Activated CD8-positive, alpha-beta T cell treated with anti-CD3 and anti-CD28 coated beads, Interleukin-2, amount 10 ng/mL, durations not matched to agents 7 days and 5 days (primary cell): Measurements from ENCODE around the gene PNPLA3. TPM values are rescaled to one million over a fixed set of nuclear protein-coding genes. Genes with fewer than 3 reads are reported as not detected.

Source experiments
- ATAC-seq: fragments of 150-1000 bp; cut with Tn5 transposase; one replicate; pipeline ENCODE4 v1.10.0; 2021; ENCODE audit warnings: moderate library complexity
- CTCF ChIA-PET: fragments of 350-600 bp; sonication (Branson Sonifier 250); formaldehyde crosslinking; loops from one replicate; lab custom pipeline; 2021; ENCODE audit warnings: antibody characterized with exemption; lab: Charles Lee
- POLR2A ChIA-PET: fragments of 350-600 bp; sonication (Branson Sonifier 250); formaldehyde crosslinking; loops from one replicate; lab custom pipeline; 2021; ENCODE audit warnings: antibody characterized with exemption; lab: Charles Lee
- DNase-seq: peaks from one replicate; pipeline ENCODE4 v3.0.0-alpha.2; 2020
- H3K27ac Mint-ChIP-seq: one replicate; pipeline ENCODE4 v1.8.0; 2021; ENCODE audit warnings: mild to moderate bottlenecking, mixed read lengths
- H3K27me3 Mint-ChIP-seq: one replicate; pipeline ENCODE4 v1.8.0; 2021; ENCODE audit warnings: low read depth, mixed read lengths
- H3K36me3 Mint-ChIP-seq: one replicate; pipeline ENCODE4 v1.8.0; 2021; ENCODE audit warnings: low read depth, mixed read lengths
- H3K4me1 Mint-ChIP-seq: one replicate; pipeline ENCODE4 v1.8.0; 2021; ENCODE audit warnings: low read depth, mixed read lengths
- H3K4me3 Mint-ChIP-seq: one replicate; pipeline ENCODE4 v1.8.0; 2021; ENCODE audit warnings: mild to moderate bottlenecking, mixed read lengths
- H3K9me3 Mint-ChIP-seq: one replicate; pipeline ENCODE4 v1.8.0; 2022; ENCODE audit warnings: mixed read lengths; ENCODE audit not compliant: insufficient read depth
- total RNA-seq, 2 experiments: library from RNA; stranded (reverse); gene quantifications; one replicate each; pipeline ENCODE4 v1.2.3, GENCODE V29; 2021

Gene PNPLA3
- total RNA-seq, 2 experiments from 2014 or later = 0.13 TPM; not detected in 1

GRCh38 chr22:43955883-43956782, 32.5 kb downstream of the PNPLA3 start:
- Mint-ChIP-seq H3K4me1 (peaks cover 31% of the 10 kb centered on the region), H3K9me3 (no peaks in the 10 kb centered on the region), H3K4me3 (peak overlapping the region; percentile 95), H3K27ac (peak overlapping the region; percentile 93), H3K36me3 (peaks cover 11% of the 10 kb centered on the region), H3K27me3 (no peaks in the 10 kb centered on the region)
- peak; percentile 23 for ATAC-seq
- CTCF ChIA-PET = interaction anchor here (0.9 to 2.0 kb wide), 4 partner anchors 10 to 130 kb away, joined by 3 to 39 read pairs (median 4); no protein-coding TSS in a partner anchor
- DNase-seq = peak; percentile 43
- POLR2A ChIA-PET = interaction anchor here (1.2 to 1.6 kb wide), 3 partner anchors 11 to 31 kb away, joined by 4 to 13 read pairs (median 6); no protein-coding TSS in a partner anchor

- CTCF ChIA-PET = interaction anchor here (0.9 to 1.2 kb wide), 2 partner anchors 11 to 37 kb away, joined by 3 to 5 read pairs; no protein-coding TSS in a partner anchor
- ATAC-seq = no peak
- H3K4me3 Mint-ChIP-seq = peak overlapping the region; percentile 95
- no peaks in the 10 kb centered on the region for H3K27me3 Mint-ChIP-seq
- no peaks in the 10 kb centered on the region for H3K9me3 Mint-ChIP-seq
- peaks cover 31% of the 10 kb centered on the region for H3K4me1 Mint-ChIP-seq
- DNase-seq = no peak
- H3K27ac Mint-ChIP-seq = no peak overlapping the region
- peaks cover 11% of the 10 kb centered on the region for H3K36me3 Mint-ChIP-seq
- POLR2A ChIA-PET = no interaction called here
Measured at GRCh38 chr22:43956805-43957463, 33.3 kb downstream of the PNPLA3 start.

- no peak overlapping the region for H3K4me3 Mint-ChIP-seq
- POLR2A ChIA-PET = no interaction called here
- peaks cover 31% of the 10 kb centered on the region for H3K4me1 Mint-ChIP-seq
- CTCF ChIA-PET = interaction anchor here (1.2 kb wide), 1 partner anchor 36 kb away, joined by 5 read pairs; no protein-coding TSS in a partner anchor
- DNase-seq (no peak), ATAC-seq (no peak)
- H3K27ac Mint-ChIP-seq = no peak overlapping the region
- no peaks in the 10 kb centered on the region for H3K9me3 Mint-ChIP-seq
- no peaks in the 10 kb centered on the region for H3K27me3 Mint-ChIP-seq
- peaks cover 11% of the 10 kb centered on the region for H3K36me3 Mint-ChIP-seq
Measured at GRCh38 chr22:43957871-43958270, 34.3 kb downstream of the PNPLA3 start.

- peaks cover 42% of the 10 kb centered on the region for H3K36me3 Mint-ChIP-seq
- POLR2A ChIA-PET = interaction anchor here (1.0 kb wide), 1 partner anchor 9 kb away, joined by 3 read pairs; the partner anchor contains the start of gene SAMM50
- CTCF ChIA-PET = interaction anchor here (1.6 kb wide), 1 partner anchor 29 kb away, joined by 3 read pairs; no protein-coding TSS in a partner anchor
- H3K27ac Mint-ChIP-seq = no peak overlapping the region
- H3K4me1 Mint-ChIP-seq = peaks cover 2% of the 10 kb centered on the region
- no peaks in the 10 kb centered on the region for H3K27me3 Mint-ChIP-seq
- no peaks in the 10 kb centered on the region for H3K9me3 Mint-ChIP-seq
- DNase-seq (no peak), ATAC-seq (no peak)
- no peak overlapping the region for H3K4me3 Mint-ChIP-seq
Measured at GRCh38 chr22:43964314-43964857, 40.8 kb downstream of the PNPLA3 start.

GRCh38 chr22:43967069-43967468, 43.5 kb downstream of the PNPLA3 start:
- no peak for DNase-seq
- peaks cover 11% of the 10 kb centered on the region for H3K4me1 Mint-ChIP-seq
- H3K9me3 Mint-ChIP-seq = no peaks in the 10 kb centered on the region
- ATAC-seq = no peak
- H3K4me3 Mint-ChIP-seq = no peak overlapping the region
- ChIA-PET POLR2A (interaction anchor here (0.9 kb wide), 1 partner anchor 12 kb away, joined by 3 read pairs; the partner anchor contains the start of gene SAMM50), CTCF (interaction anchor here (0.9 to 1.5 kb wide), 2 partner anchors 21 to 26 kb away, joined by 3 to 4 read pairs; no protein-coding TSS in a partner anchor)
- H3K27me3 Mint-ChIP-seq = no peaks in the 10 kb centered on the region
- H3K27ac Mint-ChIP-seq = no peak overlapping the region
- H3K36me3 Mint-ChIP-seq = peaks cover 54% of the 10 kb centered on the region

- H3K9me3 Mint-ChIP-seq = no peaks in the 10 kb centered on the region
- H3K36me3 Mint-ChIP-seq = peaks cover 57% of the 10 kb centered on the region
- H3K27ac Mint-ChIP-seq = no peak overlapping the region
- no peak for DNase-seq
- no peaks in the 10 kb centered on the region for H3K27me3 Mint-ChIP-seq
- ATAC-seq = no peak
- no peak overlapping the region for H3K4me3 Mint-ChIP-seq
- ChIA-PET POLR2A (no interaction called here), CTCF (no interaction called here)
- peaks cover 11% of the 10 kb centered on the region for H3K4me1 Mint-ChIP-seq
Measured at GRCh38 chr22:43968614-43969013, 45.0 kb downstream of the PNPLA3 start.

- ChIA-PET CTCF (no interaction called here), POLR2A (no interaction called here)
- no peak for DNase-seq
- Mint-ChIP-seq H3K4me1 (peaks cover 11% of the 10 kb centered on the region), H3K4me3 (no peak overlapping the region), H3K9me3 (no peaks in the 10 kb centered on the region), H3K36me3 (peaks cover 58% of the 10 kb centered on the region), H3K27ac (no peak overlapping the region), H3K27me3 (no peaks in the 10 kb centered on the region)
- ATAC-seq = no peak
Measured at GRCh38 chr22:43969021-43969878, 45.6 kb downstream of the PNPLA3 start.

- CTCF ChIA-PET = no interaction called here
Measured at GRCh38 chr22:43969989-43970755, 46.6 kb downstream of the PNPLA3 start.

GRCh38 chr22:43971112-43971511, 47.5 kb downstream of the PNPLA3 start:
- Mint-ChIP-seq H3K9me3 (no peaks in the 10 kb centered on the region), H3K27ac (no peak overlapping the region), H3K27me3 (no peaks in the 10 kb centered on the region), H3K4me1 (peaks cover 11% of the 10 kb centered on the region), H3K36me3 (peaks cover 54% of the 10 kb centered on the region), H3K4me3 (no peak overlapping the region)
- CTCF ChIA-PET = interaction anchor here (0.7 to 1.3 kb wide), 2 partner anchors 25 to 175 kb away, joined by 3 to 4 read pairs; no protein-coding TSS in a partner anchor
- DNase-seq = no peak
- ATAC-seq = no peak
- POLR2A ChIA-PET = no interaction called here

More at GRCh38 chr22:43969989-43970755, 46.6 kb downstream of the PNPLA3 start:
- no peak for ATAC-seq
- POLR2A ChIA-PET = no interaction called here
- Mint-ChIP-seq H3K27me3 (no peaks in the 10 kb centered on the region), H3K9me3 (no peaks in the 10 kb centered on the region), H3K27ac (no peak overlapping the region), H3K4me1 (peaks cover 11% of the 10 kb centered on the region), H3K4me3 (no peak overlapping the region), H3K36me3 (peaks cover 53% of the 10 kb centered on the region)
- no peak for DNase-seq

GRCh38 chr22:43972931-43973462, 49.4 kb downstream of the PNPLA3 start:
- Mint-ChIP-seq H3K27ac (no peak overlapping the region), H3K27me3 (no peaks in the 10 kb centered on the region), H3K36me3 (peaks cover 53% of the 10 kb centered on the region), H3K4me3 (no peak overlapping the region), H3K4me1 (peaks cover 11% of the 10 kb centered on the region), H3K9me3 (no peaks in the 10 kb centered on the region)
- ATAC-seq = no peak
- DNase-seq = no peak
- ChIA-PET POLR2A (no interaction called here), CTCF (no interaction called here)
